CD4-positive, alpha-beta T cell treated with Interleukin-12 subunit alpha and Interleukin-12 subunit beta, for 1 hour (primary cell): Measurements from ENCODE around the gene KLF3.

Source experiments
- DNase-seq: peaks from one replicate; pipeline ENCODE4 v3.0.0-alpha.2; 2020

Gene KLF3

GRCh38 chr4:38704622-38705154 lies 40.7 kb downstream of the KLF3 start:
- no peak for DNase-seq

- no peak for DNase-seq
Measured at GRCh38 chr4:38706301-38706700, 42.3 kb downstream of the KLF3 start.

- DNase-seq: no peak
Measured at GRCh38 chr4:38710053-38710452, 46.1 kb downstream of the KLF3 start.

GRCh38 chr4:38711066-38711465 lies 47.1 kb downstream of the KLF3 start:
- DNase-seq: no peak

GRCh38 chr4:38715050-38715449 lies 51.1 kb downstream of the KLF3 start:
- no peak for DNase-seq

GRCh38 chr4:38716256-38716655 lies 52.3 kb downstream of the KLF3 start:
- no peak for DNase-seq

GRCh38 chr4:38717604-38718003 lies 53.6 kb downstream of the KLF3 start:
- no peak for DNase-seq

DNA sequence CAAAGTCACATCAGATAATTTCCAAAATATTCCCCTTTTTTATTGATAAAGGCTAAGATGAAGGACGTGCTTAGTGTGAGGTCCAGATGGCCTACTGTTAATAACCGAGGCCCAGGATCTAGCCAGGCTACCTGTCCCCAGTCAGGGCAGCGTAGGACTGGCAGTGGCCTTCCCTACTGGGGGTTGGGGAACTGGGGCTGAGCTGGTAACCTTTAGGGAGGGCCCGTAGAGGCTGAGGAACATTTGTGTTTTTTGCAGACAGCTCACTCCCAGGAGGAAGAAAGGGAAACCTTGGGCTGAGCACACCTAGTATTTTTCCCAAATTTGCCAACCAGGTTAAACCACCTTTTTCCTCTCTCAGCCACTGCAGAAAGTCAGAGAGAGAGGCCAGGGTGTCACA lies 59.1 kb downstream of the KLF3 start:
- DNase-seq: no peak

DNA sequence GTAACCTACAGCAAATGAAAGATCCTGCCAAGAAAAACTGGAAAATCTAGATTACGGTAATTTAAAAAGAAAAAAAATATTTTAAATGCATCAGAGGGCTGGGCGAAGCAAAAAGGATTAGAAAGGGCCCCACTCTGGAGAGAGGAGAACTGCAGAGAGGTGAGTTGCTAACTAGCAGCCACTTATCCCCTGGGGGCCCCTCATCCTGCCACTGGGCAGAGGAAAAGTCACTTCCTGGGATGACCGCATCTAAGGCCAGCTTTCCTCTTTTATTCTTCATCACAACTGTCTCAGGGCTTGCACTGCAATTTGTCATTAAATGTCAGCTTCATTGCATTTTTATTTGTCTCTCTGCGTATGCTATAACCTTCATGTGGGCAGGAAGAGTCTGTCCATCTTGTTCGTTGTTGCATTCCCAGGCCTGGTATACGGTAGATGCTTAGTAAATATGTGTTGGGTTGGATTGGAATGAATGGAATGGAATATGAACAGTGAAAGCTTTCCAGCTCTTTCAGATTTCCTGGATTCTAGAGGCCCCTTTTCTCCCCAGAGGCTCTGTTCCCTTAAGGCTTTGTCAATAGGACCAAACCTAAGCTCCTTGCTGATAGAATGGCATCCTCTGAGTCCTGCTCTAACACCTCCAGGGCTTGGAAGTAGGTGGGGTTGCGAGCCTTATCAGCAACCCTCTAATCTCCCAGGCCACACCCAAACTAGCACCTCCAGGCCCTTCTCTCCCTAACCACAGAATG lies 59.9 kb downstream of the KLF3 start:
- DNase-seq: no peak

GRCh38 chr4:38724475-38724808 lies 60.4 kb downstream of the KLF3 start:
- DNase-seq: no peak

DNA sequence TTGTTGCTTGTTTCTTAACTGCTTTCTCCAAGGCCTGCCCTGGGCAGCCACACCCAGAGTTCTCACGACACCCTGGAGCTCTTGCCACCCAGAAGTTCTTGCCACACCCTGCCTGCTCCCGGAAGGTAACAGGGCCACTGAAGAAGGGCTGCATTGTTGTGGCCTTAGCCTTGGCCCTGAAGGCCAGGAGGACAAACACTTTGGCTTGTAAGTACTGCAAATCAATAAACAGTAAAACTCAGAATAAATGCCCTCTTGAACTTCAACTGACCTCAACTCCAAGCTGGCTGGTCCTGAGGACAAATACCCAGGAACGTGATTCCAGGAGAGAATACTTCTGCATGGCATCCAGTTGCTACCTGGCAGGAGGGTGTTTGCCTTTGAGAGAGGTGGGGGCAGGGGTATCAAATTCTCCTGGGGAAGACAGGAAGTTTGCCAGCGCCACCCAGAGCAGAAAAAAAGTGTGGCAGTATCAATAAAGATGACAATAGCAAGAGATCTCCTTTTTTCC lies 64.7 kb downstream of the KLF3 start:
- no peak for DNase-seq

- no peak for DNase-seq
Measured at GRCh38 chr4:38730493-38730829, 66.5 kb downstream of the KLF3 start.

- DNase-seq: peak; percentile 84
Measured at GRCh38 chr4:38730830-38731646, 67.0 kb downstream of the KLF3 start.

- no peak for DNase-seq
Measured at GRCh38 chr4:38733663-38734062, 69.7 kb downstream of the KLF3 start.

- DNase-seq: no peak
Measured at GRCh38 chr4:38734446-38734845, 70.4 kb downstream of the KLF3 start.

DNA sequence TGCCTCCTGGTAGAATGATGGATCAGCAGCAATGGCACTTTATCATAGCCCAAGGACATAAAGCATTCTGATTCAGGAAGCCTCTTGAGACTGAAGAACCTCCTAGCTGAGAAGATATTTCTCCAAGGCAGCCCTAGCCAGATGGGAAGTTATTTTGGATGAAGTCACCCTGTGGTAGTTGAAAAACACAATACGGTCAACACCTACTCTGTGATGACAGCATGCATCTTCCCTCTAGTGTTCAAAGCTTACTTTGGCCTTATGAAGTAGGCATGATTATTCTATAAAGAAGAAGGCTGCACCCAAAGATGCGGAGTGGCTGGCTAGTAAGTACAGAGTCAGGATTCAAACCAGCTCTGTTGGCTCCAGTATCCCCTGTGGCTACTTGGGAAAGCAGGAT lies 70.9 kb downstream of the KLF3 start:
- DNase-seq: no peak

- no peak for DNase-seq
Measured at GRCh38 chr4:38735870-38736269, 71.9 kb downstream of the KLF3 start.

GRCh38 chr4:38738940-38739803 lies 75.2 kb downstream of the KLF3 start:
- no peak for DNase-seq

DNA sequence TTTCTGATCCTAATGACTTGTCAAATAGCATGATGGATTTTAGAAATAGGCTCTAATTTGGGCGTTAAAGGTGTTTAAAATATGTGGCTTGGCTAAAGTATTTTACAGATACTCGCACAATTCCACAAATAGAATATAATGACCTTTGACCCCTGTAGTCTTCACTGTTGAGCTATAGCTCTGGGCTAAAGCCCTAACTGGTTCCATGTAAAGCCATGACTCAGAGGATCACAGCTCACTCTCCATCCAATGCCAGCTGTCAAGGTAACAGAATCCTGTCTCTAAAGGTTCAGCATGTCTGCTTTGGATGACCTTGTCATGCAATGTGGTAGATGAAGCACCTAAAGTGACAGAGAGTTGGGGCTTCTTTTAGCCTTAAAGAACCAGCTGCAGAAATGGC lies 76.3 kb downstream of the KLF3 start:
- no peak for DNase-seq

- no peak for DNase-seq
Measured at GRCh38 chr4:38743866-38744265, 79.9 kb downstream of the KLF3 start.

DNA sequence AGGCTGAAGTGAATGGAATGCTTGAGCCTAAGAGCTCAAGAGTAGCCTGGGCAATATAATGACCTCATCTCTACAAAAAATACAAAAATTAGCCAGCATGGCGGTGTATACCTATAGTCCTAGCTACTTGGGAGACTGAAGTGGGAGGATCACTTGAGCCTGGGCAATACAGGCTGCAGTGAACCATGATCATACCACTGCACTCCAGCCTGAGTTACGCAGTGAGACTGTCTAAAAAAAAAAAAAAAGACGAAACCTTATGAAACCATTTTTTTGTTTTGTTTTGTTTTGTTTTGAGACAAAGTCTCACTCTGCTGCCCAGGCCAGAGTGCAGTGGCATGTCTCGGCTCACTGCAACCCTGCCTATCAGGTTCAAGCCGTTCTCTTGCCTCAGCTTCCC lies 81.9 kb downstream of the KLF3 start:
- no peak for DNase-seq

DNA sequence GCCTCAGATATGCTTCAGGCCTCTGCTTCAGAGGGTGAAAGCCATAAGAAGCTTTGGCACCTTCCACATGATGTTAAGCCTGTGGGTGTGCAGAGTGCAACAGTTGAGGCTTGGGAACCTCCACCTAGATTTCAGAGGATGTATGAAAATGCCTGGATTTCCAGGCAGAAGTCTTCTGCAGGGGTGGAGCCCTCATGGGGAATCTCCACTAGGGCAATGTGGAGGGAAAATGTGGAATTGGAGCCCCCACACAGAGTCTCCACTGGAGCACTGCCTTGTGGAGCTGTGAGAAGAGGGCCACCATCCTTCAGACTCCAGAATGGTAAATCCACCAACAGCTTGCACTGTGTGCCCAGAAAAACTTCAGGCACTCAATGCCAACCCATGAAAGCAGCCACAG lies 83.6 kb downstream of the KLF3 start:
- no peak for DNase-seq

DNA sequence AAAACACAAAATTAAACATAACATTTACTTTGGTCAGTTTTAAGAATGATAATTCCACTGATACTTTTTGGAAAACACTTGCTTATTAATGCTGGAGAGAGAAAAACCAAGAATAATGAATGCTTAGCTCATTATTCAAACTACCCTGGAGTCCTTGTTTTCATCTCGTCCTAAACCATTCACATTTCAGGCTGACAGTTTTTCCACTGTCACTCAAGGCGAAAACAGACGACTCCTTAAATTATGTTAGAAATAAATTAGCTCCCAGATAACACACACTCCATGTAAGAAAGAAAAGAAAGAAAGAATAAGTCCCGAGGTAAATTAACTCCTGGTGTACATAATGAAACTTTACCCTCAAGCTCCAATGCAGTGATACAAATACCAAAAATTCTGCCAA lies 85.3 kb downstream of the KLF3 start:
- DNase-seq: no peak
